ENCODE results near the gene PIGK.
"Not testable (repeated sequence)": the region's sequence is repeated elsewhere in the genome, so short reads cannot be mapped to it uniquely, and the experiment has no call there.

PIGK gene

GRCh38 chr1:77230051-77230450 lies 10.8 kb upstream of the PIGK start:
- Histone ChIP-seq H3K9ac (ENCODE audit: low read depth, low read length) (peak overlapping the region; percentile 34), H3K4me3 (ENCODE audit: low read length) (no peak overlapping the region), H3K27me3 (ENCODE audit: control insufficient read depth, insufficient read depth, low read length) (no peaks in the 10 kb centered on the region), H3K4me1 (ENCODE audit: control insufficient read depth, insufficient read depth, low read length) (peaks cover 10% of the 10 kb centered on the region), H3K4me2 (ENCODE audit: low read length) (no peak overlapping the region), H3K36me3 (ENCODE audit: insufficient read depth, low read length) (no peaks in the 10 kb centered on the region), H3K9me3 (replicated peaks; ENCODE audit: low read length) (no peaks in the 10 kb centered on the region)

- Histone ChIP-seq H3K4me2 (ENCODE audit: low read length) (no peak overlapping the region), H3K9me3 (replicated peaks; ENCODE audit: low read length) (no peaks in the 10 kb centered on the region), H3K27me3 (ENCODE audit: control insufficient read depth, insufficient read depth, low read length) (no peaks in the 10 kb centered on the region), H3K9ac (ENCODE audit: low read depth, low read length) (no peak overlapping the region), H3K36me3 (ENCODE audit: insufficient read depth, low read length) (no peaks in the 10 kb centered on the region), H3K4me1 (ENCODE audit: control insufficient read depth, insufficient read depth, low read length) (peaks cover 10% of the 10 kb centered on the region), H3K4me3 (ENCODE audit: low read length) (no peak overlapping the region)
These were observed 9.6 kb upstream of the PIGK start for GRCh38 chr1:77228836-77229235.

GRCh38 chr1:77227381-77227780 lies 8.2 kb upstream of the PIGK start:
- H3K9ac ChIP-seq (ENCODE audit: low read depth, low read length) = no peak overlapping the region

GRCh38 chr1:77222496-77222895 lies 3.3 kb upstream of the PIGK start:
- H3K4me3 ChIP-seq (ENCODE audit: low read length) = no peak overlapping the region
- no peaks in the 10 kb centered on the region for H3K27me3 ChIP-seq (ENCODE audit: control insufficient read depth, insufficient read depth, low read length)
- H3K9me3 ChIP-seq (replicated peaks; ENCODE audit: low read length) = no peaks in the 10 kb centered on the region
- no peak overlapping the region for H3K9ac ChIP-seq (ENCODE audit: low read depth, low read length)
- peaks cover 9% of the 10 kb centered on the region for H3K36me3 ChIP-seq (ENCODE audit: insufficient read depth, low read length)
- H3K4me1 ChIP-seq (ENCODE audit: control insufficient read depth, insufficient read depth, low read length) = peaks cover 16% of the 10 kb centered on the region
- H3K4me2 ChIP-seq (ENCODE audit: low read length) = no peak overlapping the region

More at GRCh38 chr1:77227381-77227780, 8.2 kb upstream of the PIGK start:
- Histone ChIP-seq H3K9me3 (replicated peaks; ENCODE audit: low read length) (no peaks in the 10 kb centered on the region), H3K27me3 (ENCODE audit: control insufficient read depth, insufficient read depth, low read length) (no peaks in the 10 kb centered on the region), H3K4me3 (ENCODE audit: low read length) (no peak overlapping the region), H3K36me3 (ENCODE audit: insufficient read depth, low read length) (no peaks in the 10 kb centered on the region), H3K4me1 (ENCODE audit: control insufficient read depth, insufficient read depth, low read length) (peaks cover 10% of the 10 kb centered on the region), H3K4me2 (ENCODE audit: low read length) (no peak overlapping the region)

GRCh38 chr1:77220687-77221463 lies 1.6 kb upstream of the PIGK start:
- Histone ChIP-seq H3K27me3 (ENCODE audit: control insufficient read depth, insufficient read depth, low read length) (no peaks in the 10 kb centered on the region), H3K9ac (ENCODE audit: low read depth, low read length) (no peak overlapping the region), H3K4me1 (ENCODE audit: control insufficient read depth, insufficient read depth, low read length) (peaks cover 16% of the 10 kb centered on the region), H3K4me3 (ENCODE audit: low read length) (peak overlapping the region; percentile 90), H3K9me3 (replicated peaks; ENCODE audit: low read length) (no peaks in the 10 kb centered on the region), H3K4me2 (ENCODE audit: low read length) (peak overlapping the region; percentile 87), H3K36me3 (ENCODE audit: insufficient read depth, low read length) (peaks cover 9% of the 10 kb centered on the region)

- Histone ChIP-seq H3K36me3 (ENCODE audit: insufficient read depth, low read length) (peaks cover 9% of the 10 kb centered on the region), H3K9ac (ENCODE audit: low read depth, low read length) (peak overlapping the region; percentile 85), H3K9me3 (replicated peaks; ENCODE audit: low read length) (no peaks in the 10 kb centered on the region), H3K4me1 (ENCODE audit: control insufficient read depth, insufficient read depth, low read length) (peaks cover 16% of the 10 kb centered on the region), H3K4me3 (ENCODE audit: low read length) (peak overlapping the region; percentile 90), H3K4me2 (ENCODE audit: low read length) (peak overlapping the region; percentile 87), H3K27me3 (ENCODE audit: control insufficient read depth, insufficient read depth, low read length) (no peaks in the 10 kb centered on the region)
These were observed 609 bp downstream of the PIGK start for GRCh38 chr1:77218477-77219165.

- not testable (repeated sequence) for H3K4me1 ChIP-seq (ENCODE audit: control insufficient read depth, insufficient read depth, low read length); H3K36me3 ChIP-seq (ENCODE audit: insufficient read depth, low read length); H3K4me2 ChIP-seq (ENCODE audit: low read length); H3K4me3 ChIP-seq (ENCODE audit: low read length); H3K27me3 ChIP-seq (ENCODE audit: control insufficient read depth, insufficient read depth, low read length); H3K9ac ChIP-seq (ENCODE audit: low read depth, low read length); H3K9me3 ChIP-seq (replicated peaks; ENCODE audit: low read length)
These were observed 15.2 kb downstream of the PIGK start for GRCh38 chr1:77204043-77204442.

GRCh38 chr1:77202751-77203150 lies 16.5 kb downstream of the PIGK start:
- Histone ChIP-seq H3K36me3 (ENCODE audit: insufficient read depth, low read length) (no peaks in the 10 kb centered on the region), H3K4me3 (ENCODE audit: low read length) (no peak overlapping the region), H3K27me3 (ENCODE audit: control insufficient read depth, insufficient read depth, low read length) (no peaks in the 10 kb centered on the region), H3K4me2 (ENCODE audit: low read length) (no peak overlapping the region), H3K9me3 (replicated peaks; ENCODE audit: low read length) (no peaks in the 10 kb centered on the region), H3K4me1 (ENCODE audit: control insufficient read depth, insufficient read depth, low read length) (no peaks in the 10 kb centered on the region), H3K9ac (ENCODE audit: low read depth, low read length) (no peak overlapping the region)

- Histone ChIP-seq H3K27me3 (ENCODE audit: control insufficient read depth, insufficient read depth, low read length) (no peaks in the 10 kb centered on the region), H3K9ac (ENCODE audit: low read depth, low read length) (no peak overlapping the region), H3K4me3 (ENCODE audit: low read length) (no peak overlapping the region), H3K36me3 (ENCODE audit: insufficient read depth, low read length) (no peaks in the 10 kb centered on the region), H3K4me1 (ENCODE audit: control insufficient read depth, insufficient read depth, low read length) (no peaks in the 10 kb centered on the region), H3K4me2 (ENCODE audit: low read length) (no peak overlapping the region), H3K9me3 (replicated peaks; ENCODE audit: low read length) (no peaks in the 10 kb centered on the region)
These were observed 18.4 kb downstream of the PIGK start for GRCh38 chr1:77200806-77201205.

- Histone ChIP-seq H3K4me1 (ENCODE audit: control insufficient read depth, insufficient read depth, low read length) (no peaks in the 10 kb centered on the region), H3K9me3 (replicated peaks; ENCODE audit: low read length) (no peaks in the 10 kb centered on the region), H3K27me3 (ENCODE audit: control insufficient read depth, insufficient read depth, low read length) (no peaks in the 10 kb centered on the region), H3K4me3 (ENCODE audit: low read length) (no peak overlapping the region), H3K9ac (ENCODE audit: low read depth, low read length) (no peak overlapping the region), H3K36me3 (ENCODE audit: insufficient read depth, low read length) (no peaks in the 10 kb centered on the region), H3K4me2 (ENCODE audit: low read length) (no peak overlapping the region)
These were observed 18.9 kb downstream of the PIGK start for GRCh38 chr1:77200293-77200692.

- H3K9me3 ChIP-seq (replicated peaks; ENCODE audit: low read length) = no peaks in the 10 kb centered on the region
- H3K9ac ChIP-seq (ENCODE audit: low read depth, low read length) = no peak overlapping the region
- no peak overlapping the region for H3K4me3 ChIP-seq (ENCODE audit: low read length)
- peaks cover 6% of the 10 kb centered on the region for H3K36me3 ChIP-seq (ENCODE audit: insufficient read depth, low read length)
- no peak overlapping the region for H3K4me2 ChIP-seq (ENCODE audit: low read length)
- peaks cover 6% of the 10 kb centered on the region for H3K4me1 ChIP-seq (ENCODE audit: control insufficient read depth, insufficient read depth, low read length)
- no peaks in the 10 kb centered on the region for H3K27me3 ChIP-seq (ENCODE audit: control insufficient read depth, insufficient read depth, low read length)
These were observed 21.9 kb downstream of the PIGK start for GRCh38 chr1:77197351-77197750.

- H3K4me1 ChIP-seq (ENCODE audit: control insufficient read depth, insufficient read depth, low read length) = peaks cover 6% of the 10 kb centered on the region
- H3K36me3 ChIP-seq (ENCODE audit: insufficient read depth, low read length) = peaks cover 6% of the 10 kb centered on the region
- no peak overlapping the region for H3K4me3 ChIP-seq (ENCODE audit: low read length)
- no peak overlapping the region for H3K9ac ChIP-seq (ENCODE audit: low read depth, low read length)
- no peaks in the 10 kb centered on the region for H3K27me3 ChIP-seq (ENCODE audit: control insufficient read depth, insufficient read depth, low read length)
- H3K9me3 ChIP-seq (replicated peaks; ENCODE audit: low read length) = no peaks in the 10 kb centered on the region
- no peak overlapping the region for H3K4me2 ChIP-seq (ENCODE audit: low read length)
These were observed 25.3 kb downstream of the PIGK start for GRCh38 chr1:77193951-77194350.

All from skeletal muscle satellite cell (primary cell).